ENCODE results near the gene LPIN3. TPM values are rescaled to one million over a fixed set of nuclear protein-coding genes. Genes with fewer than 3 reads are reported as not detected.

The LPIN3 gene
- total and polyA plus RNA-seq, 2 of the 8 experiments (the other 6 are each of a cell fraction or from before 2014, with no cell fraction given): 3.7 to 3.9 TPM

- WGBS, 2 experiments (ENCODE audit: extremely low coverage in 1 of 2, insufficient coverage in 1 of 2, insufficient read length in 1 of 2, insufficient replicate concordance in 2 of 2, low coverage in 1 of 2, low lambda C conversion rate in 2 of 2, missing lambda C conversion rate in 1 of 2): 98% methylated on average over 9 of the region's 9 CpGs; no CpG with 5 or more reads in 1 of the 2 experiments
These were observed 68.4 kb downstream of the LPIN3 start for GRCh38 chr20:41408986-41409385.

More at GRCh38 chr20:41408986-41409385, 68.4 kb downstream of the LPIN3 start:
- no peaks in the 10 kb centered on the region for H3K27me3 ChIP-seq (replicated peaks in 1 of 4; ENCODE audit: control insufficient read depth in 3 of 4, extremely low read depth in 1 of 4, insufficient read depth in 3 of 4, low read length in 3 of 4)
- H3K9ac ChIP-seq (replicated peaks in 1 of 4; ENCODE audit: extremely low read depth in 1 of 4, low read depth in 3 of 4, low read length in 3 of 4): no peak overlapping the region
- H2BK5ac ChIP-seq (ENCODE audit: low read depth, low read length): no peak overlapping the region
- peaks cover 1 to 8% of the 10 kb centered on the region in 2 experiments for H4K20me1 ChIP-seq (replicated peaks in 1 of 2; ENCODE audit: control insufficient read depth in 1 of 2, insufficient read depth in 2 of 2, low read length in 2 of 2)
- H2BK15ac ChIP-seq (ENCODE audit: low read length): no peak overlapping the region
- no peak overlapping the region for H2BK12ac ChIP-seq (ENCODE audit: low read depth, low read length)
- no peak overlapping the region for H3K4ac ChIP-seq (replicated peaks; ENCODE audit: insufficient read length, low read depth, low read length)
- no peak overlapping the region for H3K27ac ChIP-seq (ENCODE audit: low read depth, low read length)
- H3K4me1 ChIP-seq (replicated peaks in 1 of 4; ENCODE audit: control insufficient read depth in 3 of 4, insufficient read depth in 4 of 4, low read length in 3 of 4): no peaks in the 10 kb centered on the region
- H3K4me2 ChIP-seq (ENCODE audit: insufficient read depth in 1 of 2, low read depth in 2 of 2, low read length in 2 of 2): no peak overlapping the region
- H3K9me3 ChIP-seq (ENCODE audit: insufficient read depth in 2 of 2, low read depth in 1 of 2, low read length in 1 of 2): no peaks in the 10 kb centered on the region
- no peak overlapping the region for H4K8ac ChIP-seq (ENCODE audit: extremely low read depth, insufficient read depth, low read length)
- no peak overlapping the region for H3K14ac ChIP-seq (ENCODE audit: insufficient read length)
- no peak for TF ChIP-seq TAF7 (optimal IDR thresholded peaks at IDR 0.05; ENCODE audit: borderline replicate concordance, low read depth, low read length)
- no peak for TF ChIP-seq EGR1 (IDR thresholded peaks at IDR 0.05; ENCODE audit: borderline replicate concordance, low read depth, low read length)
- TF ChIP-seq CBX5 (IDR thresholded peaks at IDR 0.05; ENCODE audit: low read depth, low read length): no peak
- TF ChIP-seq RBBP5 (IDR thresholded peaks at IDR 0.05; ENCODE audit: borderline replicate concordance, low read depth, low read length): no peak
- TF ChIP-seq SIX5 (IDR thresholded peaks at IDR 0.05; ENCODE audit: low read depth, low read length): no peak
- no peak for TF ChIP-seq RXRA (IDR thresholded peaks at IDR 0.05; ENCODE audit: insufficient read depth, low read depth, low read length)
- TF ChIP-seq POLR2A (IDR thresholded peaks at IDR 0.05; ENCODE audit: control extremely low read depth in 1 of 2, low read depth in 2 of 2, low read length in 2 of 2): no peak
- no peak for DNase-seq (ENCODE audit: low read depth in 1 of 2, low spot score in 2 of 2)
- no peak overlapping the region for H2BK120ac ChIP-seq (replicated peaks; ENCODE audit: low read depth, low read length)
- H3K79me2 ChIP-seq (ENCODE audit: control insufficient read depth in 1 of 2, insufficient read depth in 2 of 2, low read length in 2 of 2): no peaks in the 10 kb centered on the region
- H4K5ac ChIP-seq (ENCODE audit: insufficient read length, low read depth, low read length): no peak overlapping the region
- H4K91ac ChIP-seq (replicated peaks; ENCODE audit: insufficient read length, low read length): no peak overlapping the region
- ChIA-PET POLR2A (ENCODE audit: partially characterized antibody) (interaction anchor here (1.5 kb wide), 1 partner anchor 10 kb away, joined by 3 read pairs; no protein-coding TSS in a partner anchor), CTCF (ENCODE audit: partially characterized antibody) (interaction anchor here (1.0 to 4.2 kb wide), 4 partner anchors 14 to 236 kb away, joined by 3 to 29 read pairs (median 10); partner anchors contain the start of gene LPIN3)
- H3K23me2 ChIP-seq (ENCODE audit: low read depth, low read length): no peaks in the 10 kb centered on the region
- H2AK5ac ChIP-seq (ENCODE audit: low read depth, low read length): no peak overlapping the region
- H3K36me3 ChIP-seq (ENCODE audit: control insufficient read depth in 2 of 4, insufficient read depth in 4 of 4, low read length in 3 of 4): peaks cover 29 to 96% (median 70%) of the 10 kb centered on the region in 4 experiments
- no peak overlapping the region for H3K23ac ChIP-seq (ENCODE audit: insufficient read length)
- H3K18ac ChIP-seq (ENCODE audit: extremely low read depth, low read length): no peak overlapping the region
- H3K56ac ChIP-seq (replicated peaks; ENCODE audit: insufficient read length, low read depth, low read length): no peak overlapping the region
- H3K79me1 ChIP-seq (ENCODE audit: low read depth, low read length): no peaks in the 10 kb centered on the region
- no peak overlapping the region for H2AFZ ChIP-seq (ENCODE audit: low read length)
- no peak overlapping the region for H3K4me3 ChIP-seq (ENCODE audit: extremely low read depth in 1 of 4, insufficient read depth in 2 of 4, low read depth in 3 of 4, low read length in 4 of 4)
- FAIRE-seq: no peak
- H2BK20ac ChIP-seq (ENCODE audit: low read length): no peak overlapping the region

All from H1 (cell line).